Spleen (tissue), 3 donors: Measurements from ENCODE around the gene DUSP2.

ENCODE experiments used
- POLR2A ChIP-seq, 3 donors: fragments of 450-650 bp; IDR thresholded peaks; one replicate each; pipeline ENCODE4 v1.5.1; 2017; ENCODE audit warnings: antibody characterized with exemption in 3 of 3, mild to moderate bottlenecking in 1 of 3
- POLR2AphosphoS5 ChIP-seq, 3 donors: sonication (generic); formaldehyde crosslinking; IDR thresholded peaks; one replicate each; pipeline ENCODE4 v1.5.1; 2017; ENCODE audit warnings: antibody characterized with exemption in 3 of 3

DNA sequence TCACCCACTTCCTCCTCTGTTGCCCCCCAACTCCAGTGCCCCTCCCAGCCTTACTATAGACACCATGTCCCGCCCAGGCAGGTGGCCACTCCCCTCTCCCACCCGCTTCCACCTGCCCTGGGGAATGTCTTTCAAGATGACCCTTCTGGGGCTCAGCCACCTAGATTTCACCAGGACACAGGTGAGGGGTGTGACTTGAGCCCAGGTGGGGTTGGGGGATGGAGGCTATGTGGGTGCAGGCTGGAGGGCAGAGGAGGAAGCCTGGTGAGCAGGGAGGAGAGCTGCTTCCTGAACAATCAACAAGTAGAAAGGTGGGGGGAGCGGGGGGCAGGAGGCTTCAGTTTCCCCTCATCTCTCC lies 37.6 kb downstream of the DUSP2 start:
- no peak for TF ChIP-seq POLR2A (IDR thresholded peaks at IDR 0.05)
- no peak for TF ChIP-seq POLR2AphosphoS5 (IDR thresholded peaks at IDR 0.05)
